Measurements from ENCODE around the gene TWIST1. TPM values are rescaled to one million over a fixed set of nuclear protein-coding genes. Genes with fewer than 3 reads are reported as not detected.

Gene TWIST1
- total RNA-seq, 1 donor from 2014 or later, result 5.7 TPM

DNA sequence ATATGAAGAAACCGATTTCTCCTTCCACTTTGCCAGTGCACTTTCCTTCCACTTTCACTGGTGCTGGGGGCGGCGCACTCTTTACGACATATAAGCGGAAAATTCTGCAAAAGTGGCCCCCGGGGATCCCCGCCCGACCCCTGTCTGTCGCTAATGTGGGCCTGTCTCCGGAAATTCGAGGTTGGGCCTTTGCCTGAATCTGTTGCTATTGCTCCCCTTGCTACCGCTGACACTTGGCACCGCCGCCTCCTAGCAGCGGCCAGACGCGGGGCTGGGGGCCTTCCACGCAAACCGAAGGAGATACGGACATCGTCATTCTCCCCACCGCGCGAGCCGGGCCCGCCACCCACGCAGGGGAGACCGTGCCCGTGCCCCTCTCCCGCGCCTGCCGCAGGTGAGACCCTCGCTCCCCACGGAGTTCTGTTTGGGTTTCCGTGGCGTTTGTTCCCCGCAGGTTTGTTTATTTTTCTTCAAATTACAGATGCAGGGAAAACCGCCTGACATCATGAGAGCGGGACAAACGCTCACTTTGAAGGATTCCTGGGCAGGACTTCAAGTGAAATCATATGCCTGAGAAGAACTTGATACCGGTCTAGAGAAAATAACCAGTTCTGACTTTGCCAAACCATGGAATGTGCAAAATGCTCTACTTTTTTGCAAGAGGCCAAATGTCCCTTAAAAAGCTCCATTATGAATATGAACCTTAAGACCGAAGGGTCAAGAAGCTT, 5.0 kb downstream of the TWIST1 start:
- DNase-seq (ENCODE audit: low read depth) (peak; percentile 86), FAIRE-seq (no peak)
- no peak overlapping the region for H2AFZ ChIP-seq (ENCODE audit: low read depth, low read length)
- TF ChIP-seq, protein P1, sequence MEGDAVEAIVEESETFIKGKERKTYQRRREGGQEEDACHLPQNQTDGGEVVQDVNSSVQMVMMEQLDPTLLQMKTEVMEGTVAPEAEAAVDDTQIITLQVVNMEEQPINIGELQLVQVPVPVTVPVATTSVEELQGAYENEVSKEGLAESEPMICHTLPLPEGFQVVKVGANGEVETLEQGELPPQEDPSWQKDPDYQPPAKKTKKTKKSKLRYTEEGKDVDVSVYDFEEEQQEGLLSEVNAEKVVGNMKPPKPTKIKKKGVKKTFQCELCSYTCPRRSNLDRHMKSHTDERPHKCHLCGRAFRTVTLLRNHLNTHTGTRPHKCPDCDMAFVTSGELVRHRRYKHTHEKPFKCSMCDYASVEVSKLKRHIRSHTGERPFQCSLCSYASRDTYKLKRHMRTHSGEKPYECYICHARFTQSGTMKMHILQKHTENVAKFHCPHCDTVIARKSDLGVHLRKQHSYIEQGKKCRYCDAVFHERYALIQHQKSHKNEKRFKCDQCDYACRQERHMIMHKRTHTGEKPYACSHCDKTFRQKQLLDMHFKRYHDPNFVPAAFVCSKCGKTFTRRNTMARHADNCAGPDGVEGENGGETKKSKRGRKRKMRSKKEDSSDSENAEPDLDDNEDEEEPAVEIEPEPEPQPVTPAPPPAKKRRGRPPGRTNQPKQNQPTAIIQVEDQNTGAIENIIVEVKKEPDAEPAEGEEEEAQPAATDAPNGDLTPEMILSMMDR (IDR thresholded peaks at IDR 0.05; ENCODE audit: insufficient read depth, low read depth, low read length), result no peak
- TF ChIP-seq EZH2 (IDR thresholded peaks at IDR 0.05; ENCODE audit: insufficient read depth, low read length), result no peak
- peak overlapping the region; percentile 38 for H3K9ac ChIP-seq (ENCODE audit: low read length)
- H3K27me3 ChIP-seq (ENCODE audit: insufficient read depth, low read length), result peaks cover 10% of the 10 kb centered on the region
- H3K27ac Mint-ChIP-seq (ENCODE audit: unreplicated experiment), result no peak overlapping the region
- peaks cover 9% of the 10 kb centered on the region for H3K9me3 Mint-ChIP-seq (ENCODE audit: unreplicated experiment)
- H3K4me2 ChIP-seq (ENCODE audit: low read length), result peak overlapping the region; percentile 95
- H3K27me3 Mint-ChIP-seq (ENCODE audit: low read depth, unreplicated experiment), result peaks cover 74% of the 10 kb centered on the region
- H3K79me2 ChIP-seq (ENCODE audit: insufficient read depth, low read length), result peaks cover 35% of the 10 kb centered on the region
- H3K4me1 ChIP-seq (ENCODE audit: insufficient read depth, low read length), result peaks cover 35% of the 10 kb centered on the region
- no peaks in the 10 kb centered on the region for H3K36me3 ChIP-seq (ENCODE audit: insufficient read depth, low read length)
- no peak overlapping the region for H3K4me3 Mint-ChIP-seq (ENCODE audit: unreplicated experiment)
- H3K4me3 ChIP-seq (ENCODE audit: insufficient read depth, low read depth, low read length), result peak overlapping the region; percentile 0
- peaks cover 14% of the 10 kb centered on the region for H3K4me1 Mint-ChIP-seq (ENCODE audit: low read depth, unreplicated experiment)
- H3K27ac ChIP-seq (ENCODE audit: low read depth, low read length), result peak overlapping the region; percentile 36
- H3K9me3 ChIP-seq (ENCODE audit: insufficient read depth, low read depth, low read length), result no peaks in the 10 kb centered on the region
- H3K36me3 Mint-ChIP-seq (ENCODE audit: low read depth, unreplicated experiment), result no peaks in the 10 kb centered on the region
- H4K20me1 ChIP-seq (ENCODE audit: insufficient read depth, low read length), result peaks cover 4% of the 10 kb centered on the region

DNA sequence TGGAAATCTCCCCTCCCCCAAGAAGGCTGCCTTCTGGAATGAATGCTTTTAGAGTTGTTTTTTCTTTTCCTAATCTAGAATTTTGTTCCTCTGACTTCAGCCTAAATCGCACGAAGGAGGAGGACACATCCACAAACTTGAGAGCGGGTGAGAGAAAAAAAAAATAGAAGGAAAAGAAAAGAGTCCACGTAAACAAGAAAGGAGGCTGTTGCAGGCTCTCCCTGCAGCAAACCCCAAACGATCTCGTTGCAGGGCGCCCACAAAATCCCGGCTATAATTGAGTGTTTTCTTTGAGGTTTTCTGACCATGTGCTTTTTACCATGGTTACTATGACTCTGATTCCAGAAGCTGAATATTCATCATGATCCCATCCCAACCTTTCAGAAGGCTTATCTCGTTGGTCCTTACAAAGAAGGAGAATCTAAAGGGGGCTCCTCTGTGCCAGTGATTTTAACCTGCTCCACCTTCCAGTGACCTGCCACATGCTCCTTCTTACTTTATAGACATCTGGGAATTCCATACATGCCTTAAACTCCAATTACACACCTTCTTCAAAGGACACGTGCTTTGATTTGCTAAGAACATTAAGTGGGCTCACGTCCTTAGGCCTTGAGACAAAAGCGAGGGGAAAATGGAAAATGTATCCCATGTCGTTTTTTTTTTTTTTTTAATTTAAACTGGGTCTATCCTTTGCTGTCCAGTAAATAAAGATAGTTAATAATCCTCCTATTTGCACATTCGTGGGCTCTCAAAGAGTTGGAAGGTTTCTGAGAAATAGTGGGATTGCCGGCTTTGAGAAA, 5.8 kb downstream of the TWIST1 start:
- H3K4me3 Mint-ChIP-seq (ENCODE audit: unreplicated experiment), result no peak overlapping the region
- H3K4me3 ChIP-seq (ENCODE audit: insufficient read depth, low read depth, low read length), result no peak overlapping the region
- H3K4me1 Mint-ChIP-seq (ENCODE audit: low read depth, unreplicated experiment), result peaks cover 14% of the 10 kb centered on the region
- H2AFZ ChIP-seq (ENCODE audit: low read depth, low read length), result no peak overlapping the region
- H3K27me3 Mint-ChIP-seq (ENCODE audit: low read depth, unreplicated experiment), result peaks cover 81% of the 10 kb centered on the region
- peaks cover 9% of the 10 kb centered on the region for H3K9me3 Mint-ChIP-seq (ENCODE audit: unreplicated experiment)
- TF ChIP-seq, protein P1 (IDR thresholded peaks at IDR 0.05; ENCODE audit: insufficient read depth, low read depth, low read length), result no peak
- no peak for TF ChIP-seq EZH2 (IDR thresholded peaks at IDR 0.05; ENCODE audit: insufficient read depth, low read length)
- FAIRE-seq (peak; percentile 49), DNase-seq (ENCODE audit: low read depth) (no peak)
- H3K4me1 ChIP-seq (ENCODE audit: insufficient read depth, low read length), result peaks cover 42% of the 10 kb centered on the region
- peak overlapping the region; percentile 18 for H3K27ac Mint-ChIP-seq (ENCODE audit: unreplicated experiment)
- H3K9me3 ChIP-seq (ENCODE audit: insufficient read depth, low read depth, low read length), result no peaks in the 10 kb centered on the region
- no peaks in the 10 kb centered on the region for H3K36me3 ChIP-seq (ENCODE audit: insufficient read depth, low read length)
- H3K27ac ChIP-seq (ENCODE audit: low read depth, low read length), result no peak overlapping the region
- peaks cover 4% of the 10 kb centered on the region for H4K20me1 ChIP-seq (ENCODE audit: insufficient read depth, low read length)
- peaks cover 15% of the 10 kb centered on the region for H3K27me3 ChIP-seq (ENCODE audit: insufficient read depth, low read length)
- peak overlapping the region; percentile 38 for H3K9ac ChIP-seq (ENCODE audit: low read length)
- peaks cover 34% of the 10 kb centered on the region for H3K79me2 ChIP-seq (ENCODE audit: insufficient read depth, low read length)
- H3K4me2 ChIP-seq (ENCODE audit: low read length), result peak overlapping the region; percentile 95
- no peaks in the 10 kb centered on the region for H3K36me3 Mint-ChIP-seq (ENCODE audit: low read depth, unreplicated experiment)

Measured in astrocyte (in vitro differentiated cells and primary cell).